ENCODE data around the gene CD4.

The CD4 gene

GRCh38 chr12:6829536-6830220 is 40.4 kb downstream of the CD4 start:
- DNase-seq: no peak

GRCh38 chr12:6830286-6830890 is 41.1 kb downstream of the CD4 start:
- no peak for DNase-seq

GRCh38 chr12:6830999-6831398 is 41.7 kb downstream of the CD4 start:
- no peak for DNase-seq

- DNase-seq: no peak
Measured at GRCh38 chr12:6831450-6831995, 42.2 kb downstream of the CD4 start.

DNA sequence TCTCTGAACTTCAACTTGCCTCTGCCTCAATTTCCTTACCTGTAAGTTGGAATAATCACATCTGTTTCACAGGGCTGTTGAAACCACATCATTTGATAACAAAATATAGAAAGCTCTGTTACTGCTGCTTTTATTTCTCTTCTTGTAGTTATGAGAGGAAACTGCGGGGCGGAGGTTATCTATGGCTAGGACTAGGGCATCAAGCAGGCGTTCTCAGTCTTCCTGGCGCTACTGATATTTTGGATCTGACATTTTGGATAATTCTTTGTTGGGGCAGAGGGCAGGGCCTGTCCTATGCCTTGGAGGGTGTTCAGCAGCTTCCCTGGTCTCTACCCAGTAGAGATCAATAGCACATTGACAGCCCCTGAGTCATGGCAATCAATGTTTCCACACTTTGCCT is 42.8 kb downstream of the CD4 start:
- DNase-seq: no peak

GRCh38 chr12:6833189-6833890 is 44.0 kb downstream of the CD4 start:
- DNase-seq: no peak

- DNase-seq: no peak
Measured at GRCh38 chr12:6834254-6834653, 44.9 kb downstream of the CD4 start.

DNA sequence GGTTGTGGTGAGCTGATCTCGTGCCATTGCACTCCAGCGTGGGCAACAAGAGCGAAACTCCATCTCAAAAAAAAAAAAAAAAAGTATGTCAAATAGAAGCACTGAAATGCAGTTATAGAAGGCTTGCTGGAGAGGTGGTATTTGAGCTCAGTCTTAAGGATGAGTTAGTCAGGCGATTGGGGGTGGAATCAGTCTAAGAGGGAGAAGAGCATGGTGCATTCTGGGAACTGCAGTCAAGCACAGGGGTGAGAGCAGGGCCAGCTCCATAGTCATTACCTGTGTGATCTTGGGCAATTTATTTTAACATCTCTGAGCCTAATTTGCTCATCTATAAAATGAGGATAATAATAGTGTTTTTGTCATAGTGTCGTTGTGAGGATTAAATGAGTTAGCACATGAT is 45.5 kb downstream of the CD4 start:
- DNase-seq: no peak

- no peak for DNase-seq
Measured at GRCh38 chr12:6836851-6837250, 47.5 kb downstream of the CD4 start.

DNA sequence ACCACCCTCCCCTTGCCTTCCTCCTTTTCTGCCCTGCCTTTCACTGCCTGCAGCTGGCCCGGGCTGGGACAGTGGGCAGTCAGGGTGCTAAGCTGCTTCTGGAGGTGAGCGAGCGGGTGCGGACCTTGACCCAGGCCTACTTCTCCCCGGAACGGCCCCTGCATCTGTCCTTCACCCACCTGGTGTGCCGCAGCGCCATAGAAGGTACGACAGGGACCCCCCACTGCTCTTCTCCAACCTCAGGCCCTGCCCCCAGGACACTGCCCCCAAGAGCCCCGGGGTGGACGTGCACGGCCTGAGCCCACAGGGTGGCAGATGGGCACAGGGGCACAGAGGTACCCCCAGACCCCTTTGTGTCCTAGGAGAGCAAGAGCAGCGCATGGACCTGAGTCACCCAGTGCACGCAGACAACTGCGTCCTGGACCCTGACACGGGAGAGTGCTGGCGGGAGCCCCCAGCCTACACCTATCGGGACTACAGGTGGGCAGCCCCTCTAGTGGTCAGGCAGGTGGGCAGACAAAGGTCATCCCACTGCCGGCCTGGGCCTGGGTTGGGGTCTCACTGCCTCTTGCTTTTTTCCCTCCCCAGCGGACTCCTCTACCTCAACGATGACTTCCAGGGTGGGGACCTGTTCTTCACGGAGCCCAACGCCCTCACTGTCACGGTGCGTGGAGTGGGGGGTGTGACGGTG is 48.2 kb downstream of the CD4 start:
- no peak for DNase-seq

DNA sequence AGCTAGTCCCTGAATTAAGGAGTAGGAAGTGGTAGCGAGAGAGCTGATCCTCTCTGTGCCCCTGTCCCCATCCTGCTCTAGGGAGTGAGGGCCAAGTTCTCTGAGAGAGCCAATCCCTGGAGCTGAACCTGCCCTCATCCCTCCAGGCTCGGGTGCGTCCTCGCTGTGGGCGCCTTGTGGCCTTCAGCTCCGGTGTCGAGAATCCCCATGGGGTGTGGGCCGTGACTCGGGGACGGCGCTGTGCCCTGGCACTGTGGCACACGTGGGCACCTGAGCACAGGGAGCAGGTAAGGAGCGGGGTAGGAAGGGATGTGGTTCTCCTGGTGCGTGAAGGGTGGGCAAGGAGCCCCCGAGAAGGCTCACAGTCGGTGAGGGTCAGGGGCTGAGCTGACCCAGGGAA is 49.5 kb downstream of the CD4 start:
- no peak for DNase-seq

DNA sequence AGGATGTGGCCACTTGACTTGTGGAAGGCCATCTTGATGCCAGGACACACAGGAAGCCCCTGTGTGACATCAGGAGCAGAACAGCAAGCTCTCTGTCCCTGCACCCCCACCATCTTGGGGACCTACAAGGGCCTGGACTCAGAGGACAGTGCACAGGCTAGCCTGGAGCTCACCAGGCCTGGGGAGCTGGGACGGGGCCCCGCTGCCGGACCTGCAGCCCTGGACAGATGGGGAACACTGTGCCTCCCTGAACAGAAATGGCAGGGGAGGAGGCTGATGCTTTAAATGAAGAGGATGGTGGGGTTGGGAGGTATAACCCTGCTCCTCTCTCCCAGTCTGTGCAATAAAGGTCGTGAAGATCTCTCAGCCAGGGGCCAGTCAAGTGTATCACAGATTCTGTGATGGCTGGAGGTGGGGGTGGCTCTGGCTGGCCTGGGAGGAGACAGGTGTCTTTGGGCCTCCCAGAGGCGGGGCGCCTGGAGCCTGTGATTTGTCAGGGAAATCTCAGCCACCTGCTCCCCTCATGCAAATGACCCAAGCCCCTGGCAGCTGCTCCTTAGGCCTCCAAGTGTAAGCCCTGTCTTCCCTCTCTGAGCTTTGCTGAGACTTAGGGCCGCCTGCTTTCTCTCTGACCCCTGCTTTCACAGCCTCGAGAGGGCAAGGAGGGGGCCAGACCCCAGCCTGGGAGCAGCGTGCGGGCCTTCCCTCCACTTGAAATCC is 50.3 kb downstream of the CD4 start:
- peak; percentile 30 for DNase-seq

DNA sequence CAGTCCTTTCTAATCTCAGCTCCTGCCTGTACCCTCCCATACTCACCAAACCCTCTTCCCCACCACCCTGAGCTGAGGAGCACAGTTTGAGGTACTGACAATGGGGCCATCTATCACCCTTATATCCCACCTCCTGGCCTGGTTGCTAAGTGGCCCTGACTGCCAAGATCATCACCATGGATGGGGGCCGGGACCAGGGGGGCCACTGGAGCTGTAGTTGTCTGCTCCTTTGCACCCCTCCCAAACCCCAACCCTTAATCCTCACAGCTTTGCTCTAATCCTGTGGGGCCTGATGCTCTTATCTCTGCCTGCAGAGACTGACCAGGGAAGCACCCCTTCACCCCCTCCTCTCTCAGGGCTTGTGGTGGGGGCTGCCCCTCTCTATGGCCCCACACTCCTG is 51.0 kb downstream of the CD4 start:
- DNase-seq: no peak

- DNase-seq: no peak
Measured at GRCh38 chr12:6840761-6841515, 51.6 kb downstream of the CD4 start, which contains the start of gene GNB3. Gene GNB3 (plus strand): TSS chr12:6840925. CDS start chr12:6841288, 363 bp downstream.

DNA sequence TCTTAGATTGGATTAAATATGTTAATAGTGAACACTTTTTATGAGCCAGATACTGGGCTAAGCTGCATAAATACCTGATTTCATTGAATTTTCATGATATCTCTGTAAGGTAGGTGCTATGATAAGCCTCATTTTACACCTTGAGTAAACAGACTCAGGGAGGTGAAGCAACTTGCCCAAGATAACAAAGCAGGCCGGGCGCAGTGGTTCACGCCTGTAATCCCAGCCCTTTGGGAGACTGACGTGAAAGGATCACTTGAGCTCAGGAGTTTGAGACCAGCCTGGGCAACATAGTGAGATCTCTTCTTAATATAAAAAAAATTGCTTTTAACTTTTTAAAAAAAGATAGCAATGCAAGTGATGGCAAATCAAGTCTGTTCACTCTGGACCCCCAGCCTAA is 52.7 kb downstream of the CD4 start:
- no peak for DNase-seq

DNA sequence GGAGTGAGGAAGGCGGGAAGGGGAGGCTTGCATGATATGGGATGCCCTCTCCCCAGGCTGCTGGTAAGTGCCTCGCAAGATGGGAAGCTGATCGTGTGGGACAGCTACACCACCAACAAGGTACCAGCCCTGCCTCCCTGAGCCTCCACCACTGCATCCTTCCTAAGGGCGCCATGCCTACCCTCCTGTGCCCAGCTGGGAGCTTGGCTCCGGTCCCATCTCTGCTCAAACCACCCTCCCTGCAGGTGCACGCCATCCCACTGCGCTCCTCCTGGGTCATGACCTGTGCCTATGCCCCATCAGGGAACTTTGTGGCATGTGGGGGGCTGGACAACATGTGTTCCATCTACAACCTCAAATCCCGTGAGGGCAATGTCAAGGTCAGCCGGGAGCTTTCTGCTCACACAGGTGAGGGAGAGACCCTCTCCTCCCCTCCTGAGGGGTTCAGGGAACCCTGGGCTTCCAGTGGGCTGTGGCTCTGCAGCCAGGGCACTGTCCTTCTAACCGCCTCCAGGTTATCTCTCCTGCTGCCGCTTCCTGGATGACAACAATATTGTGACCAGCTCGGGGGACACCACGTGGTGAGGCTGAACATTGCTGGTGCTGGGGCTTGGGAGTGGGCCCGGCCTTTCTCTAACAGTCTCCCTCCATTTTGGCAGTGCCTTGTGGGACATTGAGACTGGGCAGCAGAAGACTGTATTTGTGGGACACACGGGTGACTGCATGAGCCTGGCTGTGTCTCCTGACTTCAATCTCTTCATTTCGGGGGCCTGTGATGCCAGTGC is 54.0 kb downstream of the CD4 start:
- DNase-seq: no peak

DNA sequence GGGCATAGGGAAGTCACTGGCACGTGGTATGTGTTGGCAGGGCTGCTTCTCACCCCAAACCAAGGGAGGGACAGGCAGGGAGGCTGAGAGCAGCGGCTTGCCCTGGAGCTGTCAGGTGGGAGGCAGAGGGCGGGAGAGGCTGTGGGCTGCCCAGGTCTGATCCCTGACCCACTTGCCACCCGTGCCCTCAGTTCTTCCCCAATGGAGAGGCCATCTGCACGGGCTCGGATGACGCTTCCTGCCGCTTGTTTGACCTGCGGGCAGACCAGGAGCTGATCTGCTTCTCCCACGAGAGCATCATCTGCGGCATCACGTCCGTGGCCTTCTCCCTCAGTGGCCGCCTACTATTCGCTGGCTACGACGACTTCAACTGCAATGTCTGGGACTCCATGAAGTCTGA is 56.1 kb downstream of the CD4 start:
- no peak for DNase-seq

DNA sequence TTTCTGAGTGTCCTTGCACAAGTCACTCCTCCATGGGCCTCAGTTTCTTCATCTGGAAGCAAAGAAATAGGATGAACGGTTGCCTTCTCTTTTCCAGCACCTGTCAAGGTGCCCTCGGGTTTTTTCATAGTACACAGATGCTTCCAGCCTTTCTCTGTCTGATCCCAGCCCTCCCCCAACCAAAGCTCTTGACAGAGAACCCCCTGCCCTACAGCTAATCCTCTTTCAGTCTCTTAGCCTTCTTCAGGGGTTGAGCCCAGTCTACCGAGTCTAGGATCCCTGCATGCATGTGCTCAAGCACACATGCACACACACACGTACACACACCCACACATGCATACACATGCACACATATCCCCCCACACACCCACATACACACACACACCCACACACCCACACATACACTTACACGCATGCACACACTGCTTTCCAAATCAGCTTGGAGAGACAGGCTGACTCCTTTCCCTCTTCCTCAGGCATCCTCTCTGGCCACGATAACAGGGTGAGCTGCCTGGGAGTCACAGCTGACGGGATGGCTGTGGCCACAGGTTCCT is 57.1 kb downstream of the CD4 start:
- no peak for DNase-seq

DNA sequence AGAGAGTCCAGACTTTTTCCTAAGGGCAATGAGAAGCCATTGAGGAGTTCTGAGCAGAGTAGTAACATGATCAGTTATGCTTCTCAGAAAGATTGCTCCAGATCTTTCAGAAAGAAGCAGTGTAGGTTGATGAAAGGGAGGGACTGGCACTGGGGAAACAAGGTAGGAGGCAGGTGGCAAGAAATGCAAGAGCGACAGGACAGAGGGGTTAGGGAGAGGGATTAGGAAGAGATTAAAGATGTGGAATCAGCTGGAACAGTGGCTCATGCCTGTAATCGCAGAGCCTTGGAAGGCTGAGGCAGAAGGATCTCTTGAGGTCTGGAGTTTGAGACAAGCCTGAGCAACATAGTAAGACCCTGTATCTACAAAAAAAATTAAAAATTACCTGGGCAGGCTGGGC is 58.3 kb downstream of the CD4 start:
- no peak for DNase-seq

DNA sequence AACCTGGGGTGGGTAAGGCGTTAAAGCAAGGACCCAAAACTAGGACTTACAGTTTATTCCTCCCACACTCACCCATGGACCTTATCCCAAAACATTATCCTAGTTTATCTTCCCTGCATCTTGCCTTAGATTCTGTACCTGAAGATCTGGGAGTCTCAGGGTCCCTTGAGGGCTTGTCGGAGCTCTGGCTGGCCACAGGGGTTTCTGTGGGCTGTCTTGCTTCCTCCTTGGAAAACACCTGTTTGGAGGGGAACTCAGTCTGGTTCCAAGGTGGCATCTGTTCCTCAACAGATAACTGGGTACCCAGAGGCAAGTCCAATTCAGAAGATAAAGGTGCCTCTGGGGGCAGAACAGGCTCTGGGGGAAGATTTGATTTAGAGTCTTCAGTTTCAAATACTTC is 60.1 kb downstream of the CD4 start:
- DNase-seq: no peak
